GM19238 (cell line): Measurements from ENCODE around the gene ANKZF1.

Source experiments
- DNase-seq: peaks from one replicate; pipeline ENCODE4 v3.0.0; 2011; ENCODE audit warnings: low spot score; ENCODE audit not compliant: insufficient read length

Gene ANKZF1

DNA sequence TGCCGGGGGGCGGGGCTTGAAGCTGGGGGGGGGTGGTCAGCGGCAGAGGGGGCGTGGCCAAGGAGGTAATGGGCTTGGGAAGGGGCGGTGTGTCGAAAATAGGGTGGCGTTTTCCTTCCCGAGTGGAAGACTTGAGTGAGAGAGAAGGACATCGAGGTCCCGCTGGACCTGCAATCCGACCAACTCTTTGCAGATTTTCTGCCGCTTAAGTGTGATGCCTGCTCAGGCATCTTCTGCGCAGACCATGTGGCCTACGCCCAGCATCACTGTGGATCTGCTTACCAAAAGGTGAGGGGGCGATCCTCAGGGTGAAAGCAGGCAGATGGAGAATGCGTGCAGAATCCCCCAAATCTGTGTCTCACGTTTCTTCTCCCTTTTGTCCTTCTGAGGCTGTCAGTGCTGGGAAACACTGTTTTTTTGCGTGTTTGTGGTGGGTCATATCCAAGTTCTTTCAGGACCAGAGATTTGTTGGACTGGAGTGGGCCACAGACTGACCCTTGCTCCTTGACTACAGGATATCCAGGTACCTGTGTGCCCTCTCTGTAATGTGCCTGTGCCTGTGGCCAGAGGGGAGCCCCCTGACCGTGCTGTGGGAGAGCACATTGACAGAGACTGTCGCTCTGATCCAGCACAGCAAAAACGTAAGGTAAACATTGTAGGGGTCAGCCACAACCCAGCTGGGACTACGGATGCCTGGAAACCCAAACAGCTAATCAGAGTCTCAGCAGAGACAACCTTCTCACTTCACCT, 22.3 kb upstream of the ANKZF1 start:
- no peak for DNase-seq

DNA sequence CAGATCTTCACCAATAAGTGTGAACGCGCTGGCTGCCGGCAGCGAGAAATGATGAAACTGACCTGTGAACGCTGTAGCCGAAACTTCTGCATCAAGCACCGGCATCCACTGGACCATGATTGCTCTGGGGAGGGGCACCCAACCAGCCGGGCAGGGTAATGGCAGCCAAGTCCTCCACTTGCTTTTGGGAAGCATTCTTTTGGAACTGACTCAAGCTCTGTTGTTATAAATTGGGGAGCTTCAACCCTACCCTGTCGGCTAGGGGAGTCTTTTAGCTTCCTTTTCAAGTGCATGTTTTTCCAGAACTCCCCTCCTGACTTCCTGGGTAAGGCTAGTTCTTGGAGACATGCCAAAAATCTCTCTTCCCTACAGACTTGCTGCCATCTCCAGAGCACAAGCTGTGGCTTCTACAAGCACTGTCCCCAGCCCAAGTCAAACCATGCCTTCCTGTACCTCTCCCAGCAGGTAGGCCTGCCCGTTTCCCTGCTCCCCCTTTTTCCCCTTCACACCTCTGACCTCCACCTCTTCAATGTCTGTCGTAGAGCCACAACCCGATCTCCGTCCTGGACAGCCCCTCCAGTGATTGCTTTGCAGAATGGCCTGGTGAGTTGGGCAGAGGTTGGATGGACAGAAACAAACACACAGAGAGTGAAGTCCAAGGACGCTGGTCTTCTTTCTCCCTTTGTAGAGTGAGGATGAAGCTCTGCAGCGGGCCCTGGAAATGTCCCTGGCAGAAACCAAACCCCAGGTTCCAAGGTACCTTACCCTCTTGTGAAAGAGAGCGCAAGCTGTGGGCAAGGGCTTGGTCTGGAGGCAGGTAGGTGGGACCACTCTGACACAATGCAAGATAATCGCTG, 21.5 kb upstream of the ANKZF1 start:
- DNase-seq: no peak

- no peak for DNase-seq
Observed at GRCh38 chr2:219209236-219210195, 20.1 kb upstream of the ANKZF1 start.

DNA sequence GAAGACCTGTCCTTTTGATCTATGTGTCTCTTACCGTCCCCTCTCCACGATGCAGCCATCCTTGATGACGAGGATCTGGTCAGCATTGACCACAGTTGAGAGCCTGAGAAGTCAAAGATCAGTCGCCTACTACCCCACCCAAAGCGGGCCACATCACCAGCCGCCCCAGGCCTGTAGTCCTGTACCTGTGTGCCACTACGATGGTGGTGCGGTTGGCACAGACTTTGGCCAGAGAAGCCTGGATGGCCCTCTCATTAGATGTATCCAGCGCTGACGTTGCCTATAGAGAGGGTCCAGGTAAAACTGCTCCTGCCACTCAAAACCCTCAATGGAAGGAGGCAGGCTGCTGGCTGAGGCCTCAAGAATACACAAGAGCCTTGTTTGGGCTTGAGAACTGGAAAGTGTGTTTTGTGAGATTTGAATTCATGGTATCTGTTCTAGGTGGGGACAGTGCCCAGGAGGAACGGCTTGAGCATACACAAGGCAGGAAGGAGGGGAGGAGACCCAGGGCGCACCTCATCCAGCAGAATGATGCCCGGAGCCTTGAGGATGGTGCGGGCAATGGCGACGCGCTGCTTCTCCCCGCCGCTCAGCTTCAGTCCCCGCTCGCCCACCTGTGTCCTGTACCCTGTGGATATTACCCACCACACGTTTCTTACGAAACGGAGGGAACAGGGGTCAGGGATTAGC, 19.3 kb upstream of the ANKZF1 start:
- DNase-seq: no peak

DNA sequence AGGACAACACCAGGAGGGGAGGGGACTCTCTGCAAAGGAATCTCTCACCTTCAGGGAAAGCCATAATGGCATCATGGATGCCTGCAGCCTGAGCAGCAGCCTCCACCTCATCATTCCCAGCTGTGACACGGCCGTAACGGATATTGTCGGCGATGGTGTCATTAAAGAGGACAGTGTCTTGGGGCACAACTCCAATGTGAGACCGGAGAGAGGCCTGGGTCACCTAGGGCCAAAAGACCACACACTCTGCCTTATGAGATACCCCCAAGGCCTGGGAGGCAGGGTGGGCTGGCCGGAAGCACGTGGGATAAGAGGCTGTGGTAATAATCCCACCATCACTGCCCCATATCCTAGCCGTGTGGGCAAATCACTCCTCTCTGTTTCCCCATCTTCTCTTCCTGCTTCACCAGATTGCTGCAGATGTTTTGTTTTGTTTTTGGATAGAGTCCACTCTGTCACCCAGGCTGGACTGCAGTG, 18.7 kb upstream of the ANKZF1 start:
- DNase-seq: no peak

DNA sequence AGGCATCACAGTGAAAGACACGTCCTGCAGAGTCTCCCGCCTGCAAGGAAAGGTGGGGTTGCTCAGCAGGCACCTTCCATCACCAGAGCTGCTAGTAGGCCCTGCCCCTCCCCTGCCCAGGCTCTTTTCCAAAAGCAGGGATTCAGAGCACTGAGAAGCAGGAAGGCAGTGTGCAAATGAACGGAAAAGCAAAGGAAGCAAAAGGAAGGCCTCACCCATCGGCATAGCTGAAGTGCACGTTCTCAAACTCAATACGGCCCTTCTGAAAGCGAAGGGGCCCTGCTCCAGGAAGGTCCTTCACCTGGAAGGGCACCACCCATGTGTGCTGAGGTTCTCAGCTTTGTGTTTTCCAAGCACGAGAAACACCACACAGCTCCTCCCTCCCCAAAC, 16.6 kb upstream of the ANKZF1 start:
- DNase-seq: no peak

GRCh38 chr2:219213486-219214071, 16.0 kb upstream of the ANKZF1 start:
- DNase-seq: no peak

- DNase-seq: no peak
Observed at GRCh38 chr2:219214141-219214540, 15.5 kb upstream of the ANKZF1 start.

GRCh38 chr2:219214786-219215185, 14.8 kb upstream of the ANKZF1 start:
- DNase-seq: no peak

DNA sequence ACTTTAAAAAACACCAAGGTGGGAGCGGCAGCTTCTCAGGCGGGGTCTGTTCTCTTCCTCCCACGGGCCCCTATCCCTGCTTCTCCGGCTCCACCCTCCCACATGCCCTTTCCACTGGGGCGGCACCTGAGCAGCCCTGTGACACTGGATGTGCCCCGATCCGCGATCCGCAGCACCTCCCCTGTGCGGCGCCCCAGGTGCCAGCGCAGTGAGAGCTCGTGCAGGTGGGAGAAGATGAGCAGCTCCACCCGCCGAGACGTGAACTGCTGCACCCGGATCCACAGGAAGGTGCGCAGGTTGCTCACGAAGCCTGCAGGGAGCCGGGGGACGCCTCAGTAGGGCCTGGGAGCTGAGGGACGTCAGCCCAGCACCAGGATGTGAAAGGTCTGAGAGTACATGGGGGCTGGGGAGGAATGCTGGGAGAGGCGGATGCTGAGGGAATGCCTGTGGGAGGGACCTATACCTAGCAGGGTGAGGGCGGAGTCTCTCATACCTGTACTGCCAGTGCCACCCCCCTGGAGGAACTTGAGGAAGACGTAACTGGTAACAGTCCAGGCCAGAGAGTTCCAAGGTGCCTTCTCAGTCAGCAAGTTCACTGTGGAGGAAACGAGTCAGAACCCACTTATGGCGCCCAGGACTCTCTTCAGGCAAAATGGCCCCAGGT, 13.6 kb upstream of the ANKZF1 start:
- DNase-seq: no peak

GRCh38 chr2:219216535-219216915, 13.1 kb upstream of the ANKZF1 start:
- DNase-seq: no peak

- DNase-seq: no peak
Observed at GRCh38 chr2:219218217-219218731, 11.3 kb upstream of the ANKZF1 start.

GRCh38 chr2:219218732-219219701, 10.6 kb upstream of the ANKZF1 start, which contains the start of gene ABCB6:
TSS of gene ABCB6 (minus strand) at chr2:219218958. CDS start at chr2:219218673, 285 bp downstream.
- peak; percentile 96 for DNase-seq

GRCh38 chr2:219219784-219220532, 9.6 kb upstream of the ANKZF1 start:
- no peak for DNase-seq

GRCh38 chr2:219220652-219221402, 8.8 kb upstream of the ANKZF1 start:
- no peak for DNase-seq

DNA sequence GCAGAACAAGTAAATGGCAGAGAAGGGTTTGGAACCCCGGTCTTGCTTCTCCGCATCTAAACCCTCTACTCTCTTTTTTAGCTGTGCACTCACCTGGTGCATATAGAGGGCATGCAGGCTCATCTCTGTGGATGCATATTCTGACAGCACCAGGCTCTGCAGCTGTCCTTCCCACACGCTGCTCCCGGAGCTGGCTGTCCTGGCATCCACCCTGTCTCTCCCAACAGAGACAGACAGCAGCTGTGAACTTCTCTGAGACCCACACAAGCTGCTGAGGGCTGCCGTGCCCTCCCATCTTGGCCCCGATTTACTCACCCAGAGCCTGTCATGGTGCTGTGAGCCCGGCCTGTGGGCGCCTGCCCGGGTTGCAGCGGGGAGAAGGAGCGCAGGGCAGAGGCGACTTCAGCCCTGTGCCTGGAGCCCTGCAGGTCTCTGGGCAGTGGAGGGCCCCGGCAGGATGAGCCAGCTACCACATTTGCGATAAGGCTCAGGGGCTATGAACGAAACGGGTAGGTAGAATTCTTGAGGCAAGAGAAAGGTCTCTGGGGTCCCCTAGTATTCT, 7.6 kb upstream of the ANKZF1 start:
- DNase-seq: no peak
